Body of pancreas (tissue), 4 donors: Measurements from ENCODE around the gene DMD.

Experiments used
- CTCF ChIP-seq, 7 experiments: fragments of 450-650 bp in 4 of 7; fragments of 200-600 bp in 3 of 7; sonication (generic) in 3 of 7; IDR thresholded peaks; one replicate each; pipeline ENCODE4 v1.5.1; 2016 to 2019; ENCODE audit warnings: antibody characterized with exemption in 7 of 7
- POLR2A ChIP-seq, 3 donors: fragments of 450-650 bp; IDR thresholded peaks; one replicate each; pipeline ENCODE4 v1.6.1; 2016; ENCODE audit warnings: antibody characterized with exemption in 3 of 3, mild to moderate bottlenecking in 2 of 3

GRCh38 chrX:31550158-31550557, 1661.2 kb downstream of the DMD start:
- no peak for TF ChIP-seq CTCF (IDR thresholded peaks at IDR 0.05)
- TF ChIP-seq POLR2A (IDR thresholded peaks at IDR 0.05), result no peak
